ENCODE measurements around the gene SNRPD1. TPM values are rescaled to one million over a fixed set of nuclear protein-coding genes. Genes with fewer than 3 reads are reported as not detected.
"Not testable (repeated sequence)": the region's sequence is repeated elsewhere in the genome, so short reads cannot be mapped to it uniquely, and the experiment has no call there.

SNRPD1 gene
- total RNA-seq, 1 donor from 2014 or later: 7.0 TPM

DNA sequence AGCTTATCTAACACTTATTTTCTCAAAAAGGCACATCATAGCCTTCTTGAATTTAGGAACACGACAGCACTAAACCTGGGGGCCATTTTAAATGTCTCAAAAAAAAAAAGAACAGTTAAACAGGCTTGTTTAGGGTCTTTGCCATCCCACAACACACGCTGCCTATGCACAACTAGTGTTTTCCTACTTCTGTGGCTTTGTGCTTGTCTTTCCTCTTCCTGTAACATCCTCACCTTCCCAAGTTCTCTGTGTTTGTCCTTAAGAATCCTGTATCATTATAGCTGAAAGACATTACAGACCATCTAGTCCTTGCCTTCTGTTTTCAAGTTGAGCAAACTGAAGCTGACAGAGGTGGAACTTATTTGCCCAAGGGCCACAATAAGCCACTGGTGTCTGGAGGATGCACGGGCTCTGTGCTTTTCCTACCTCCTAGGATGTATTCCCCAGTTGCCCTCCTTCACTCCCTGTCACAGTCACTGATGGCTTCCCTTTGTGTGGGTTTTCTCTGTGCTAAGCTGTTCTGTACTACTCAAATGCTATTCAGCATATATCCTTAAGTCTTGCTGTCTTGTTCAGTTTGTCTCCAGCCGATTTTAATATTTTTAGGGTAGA lies 22.6 kb downstream of the SNRPD1 start:
- no peak for ATAC-seq
- DNase-seq (ENCODE audit: low spot score): no peak

DNA sequence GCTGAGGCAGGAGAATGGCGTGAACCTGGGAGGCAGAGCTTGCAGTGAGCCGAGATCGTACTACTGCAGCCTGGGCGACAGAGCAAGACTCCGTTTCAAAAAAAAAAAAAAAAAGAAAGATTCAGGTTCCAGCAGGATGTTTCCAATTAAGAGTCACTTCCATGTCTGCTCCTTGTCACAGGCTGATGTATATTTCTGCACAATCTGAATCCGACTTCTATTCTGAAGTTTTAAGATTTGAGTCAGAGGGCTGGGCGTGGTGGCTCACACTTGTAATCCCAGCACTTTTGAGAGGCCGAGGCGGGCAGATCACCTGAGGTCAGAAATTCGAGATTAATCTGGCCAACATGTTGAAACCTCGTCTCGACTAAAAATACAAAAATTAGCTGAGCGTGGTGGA lies 24.7 kb downstream of the SNRPD1 start:
- ATAC-seq (no peak), DNase-seq (ENCODE audit: low spot score) (no peak)

DNA sequence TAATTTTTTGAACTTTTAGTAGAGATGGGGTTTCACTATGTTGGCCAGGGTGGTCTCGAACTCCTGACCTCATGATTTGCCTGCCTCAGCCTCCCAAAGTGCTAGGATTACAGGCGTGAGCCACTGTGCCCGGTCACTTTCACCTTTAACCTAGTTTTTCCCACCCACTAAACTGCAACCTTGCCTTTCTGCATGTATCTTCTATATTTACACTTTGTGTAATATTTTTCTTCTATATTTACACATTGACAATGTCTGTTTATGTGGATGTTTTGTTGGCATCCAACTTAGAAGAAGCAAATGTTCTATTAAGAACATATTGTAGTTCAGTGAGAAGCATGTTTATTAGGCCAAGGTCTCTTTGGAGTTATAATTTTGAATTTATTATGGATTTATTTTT lies 26.7 kb downstream of the SNRPD1 start:
- no peak for DNase-seq (ENCODE audit: low spot score)
- peak; percentile 59 for ATAC-seq

DNA sequence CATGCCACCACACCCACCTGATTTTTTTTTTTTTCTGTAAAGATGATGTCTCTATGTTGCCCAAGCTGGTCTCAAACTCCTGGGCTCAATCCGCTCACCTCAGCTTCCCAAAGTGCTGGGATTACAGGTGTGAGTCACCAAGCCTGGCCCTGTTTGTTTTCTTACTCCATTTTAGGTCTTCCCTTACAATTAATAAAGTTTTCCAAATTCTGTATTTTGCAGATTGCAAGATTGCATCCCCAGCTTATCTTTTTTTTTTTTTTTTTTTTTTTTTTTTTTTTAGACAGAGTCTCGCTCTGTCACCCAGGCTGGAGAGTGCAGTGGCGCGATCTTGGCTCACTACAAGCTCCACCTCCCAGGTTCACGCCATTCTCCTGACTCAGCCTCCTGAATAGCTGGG lies 28.3 kb downstream of the SNRPD1 start:
- not testable (repeated sequence) for DNase-seq (ENCODE audit: low spot score); ATAC-seq

DNA sequence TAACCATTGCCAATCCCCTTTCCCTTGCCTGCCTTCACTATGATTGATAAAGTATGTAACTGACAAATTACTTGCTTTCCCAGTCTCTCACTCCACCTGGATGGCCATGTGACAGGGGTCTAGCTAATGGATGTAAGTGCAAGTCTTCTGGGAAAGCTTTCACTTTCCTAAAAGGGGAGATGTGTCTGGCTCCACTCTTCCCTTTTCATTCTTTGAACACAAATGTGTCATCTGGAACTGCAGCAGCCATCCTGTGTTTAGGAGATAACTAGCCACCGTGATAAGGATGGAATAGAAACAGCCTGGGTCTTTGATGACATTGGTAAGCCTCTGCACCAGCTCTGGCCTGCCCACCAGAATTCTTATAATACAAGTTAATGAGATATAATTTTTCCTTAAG lies 38.2 kb downstream of the SNRPD1 start:
- ATAC-seq (no peak), DNase-seq (ENCODE audit: low spot score) (no peak)

DNA sequence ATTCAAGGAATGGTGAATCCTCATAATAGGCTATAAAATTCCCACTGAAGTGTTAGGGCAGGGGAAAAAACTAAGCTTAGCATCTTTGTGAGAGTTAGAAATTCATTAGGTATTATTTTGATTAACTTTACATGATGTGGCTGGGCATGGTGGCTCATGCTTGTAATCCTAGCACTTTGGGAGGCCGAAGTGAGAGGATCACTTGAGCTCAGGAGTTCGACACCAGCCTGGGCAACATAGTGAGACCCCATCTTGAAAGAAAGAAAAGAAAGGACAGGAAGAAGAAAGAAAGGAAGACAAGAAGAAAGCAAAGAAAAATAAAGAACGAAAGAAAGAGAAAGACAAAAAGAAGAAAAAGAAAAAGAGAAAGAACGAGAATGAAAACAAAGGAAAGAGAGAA lies 40.0 kb downstream of the SNRPD1 start:
- no peak for DNase-seq (ENCODE audit: low spot score)
- ATAC-seq: no peak

DNA sequence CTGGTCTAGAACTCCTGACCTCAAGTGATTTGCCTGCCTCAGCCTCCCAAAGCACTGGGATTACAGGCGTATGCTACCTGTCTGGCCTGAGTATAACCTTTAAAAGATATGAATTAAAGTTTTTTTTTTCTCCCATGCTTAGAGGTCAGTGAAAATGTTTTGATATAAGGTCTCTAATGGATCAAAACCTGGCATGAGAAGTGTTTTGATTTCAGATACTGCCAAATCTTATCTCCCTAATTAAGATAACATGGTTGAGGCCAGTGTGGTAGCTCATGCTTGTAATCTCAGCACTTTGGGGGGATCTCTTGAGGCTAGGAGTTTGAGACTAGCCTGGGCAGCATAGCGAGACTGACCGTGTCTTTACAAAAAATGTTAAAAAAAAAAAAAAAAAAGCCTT lies 41.2 kb downstream of the SNRPD1 start:
- ATAC-seq: no peak
- no peak for DNase-seq (ENCODE audit: low spot score)

DNA sequence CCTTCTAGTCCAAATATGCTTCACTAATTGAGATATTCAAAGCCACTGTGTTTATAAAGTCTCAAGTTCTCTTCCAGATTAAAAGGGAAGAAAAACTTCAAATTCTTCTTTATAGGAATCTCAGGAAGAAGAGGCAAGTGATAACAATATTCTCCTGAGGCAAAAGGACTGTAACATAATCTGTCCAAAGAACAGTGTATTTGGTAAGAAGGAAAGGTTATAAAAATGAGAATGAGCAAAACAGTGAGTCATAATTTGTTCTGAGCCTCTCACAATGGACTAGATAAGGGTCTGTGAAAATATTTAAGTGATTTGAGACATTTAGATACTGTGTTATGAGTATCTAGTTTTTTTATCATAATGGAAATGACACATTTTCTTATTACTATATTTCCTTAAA lies 44.3 kb downstream of the SNRPD1 start:
- ATAC-seq: no peak
- DNase-seq (ENCODE audit: low spot score): no peak

DNA sequence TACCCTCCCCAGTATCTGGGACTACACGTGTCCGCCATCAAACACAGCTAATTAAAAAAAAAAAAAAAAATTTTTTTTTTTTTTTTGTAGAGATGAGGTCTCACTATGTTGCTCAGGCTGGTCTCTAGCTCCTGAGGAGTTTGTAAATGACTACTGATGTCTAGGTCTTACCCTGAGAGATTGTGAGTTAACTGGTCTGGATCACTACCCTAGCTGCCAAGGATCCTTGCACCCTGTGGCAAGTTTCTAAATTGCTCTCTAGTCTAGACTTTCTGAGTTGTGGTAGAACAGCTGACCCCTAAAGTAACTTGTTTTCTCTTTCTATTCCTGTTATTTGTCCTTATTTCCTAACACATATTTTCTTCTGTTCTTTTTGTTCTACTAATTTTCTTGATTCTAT lies 48.0 kb downstream of the SNRPD1 start:
- ATAC-seq (no peak), DNase-seq (ENCODE audit: low spot score) (no peak)

DNA sequence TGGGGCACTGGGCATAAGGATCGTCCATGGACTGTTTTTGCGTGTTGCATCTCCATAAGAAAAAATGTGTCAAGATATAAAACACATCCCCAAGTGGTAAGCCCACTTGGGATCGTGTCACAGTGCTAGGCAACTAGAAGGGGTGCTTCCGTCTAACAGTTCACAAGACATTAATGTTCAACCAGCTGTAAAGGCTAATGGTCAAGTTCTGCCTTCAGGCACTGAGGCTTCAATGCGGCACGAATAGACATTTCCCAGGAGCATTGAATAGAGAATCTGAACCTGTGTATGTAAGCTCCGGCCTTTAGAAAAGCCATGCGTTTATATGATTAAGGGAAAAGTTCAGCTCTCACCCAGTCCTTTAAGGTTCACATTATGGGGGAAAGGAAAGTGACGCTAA lies 50.5 kb downstream of the SNRPD1 start:
- DNase-seq (ENCODE audit: low spot score) (no peak), ATAC-seq (no peak)

DNA sequence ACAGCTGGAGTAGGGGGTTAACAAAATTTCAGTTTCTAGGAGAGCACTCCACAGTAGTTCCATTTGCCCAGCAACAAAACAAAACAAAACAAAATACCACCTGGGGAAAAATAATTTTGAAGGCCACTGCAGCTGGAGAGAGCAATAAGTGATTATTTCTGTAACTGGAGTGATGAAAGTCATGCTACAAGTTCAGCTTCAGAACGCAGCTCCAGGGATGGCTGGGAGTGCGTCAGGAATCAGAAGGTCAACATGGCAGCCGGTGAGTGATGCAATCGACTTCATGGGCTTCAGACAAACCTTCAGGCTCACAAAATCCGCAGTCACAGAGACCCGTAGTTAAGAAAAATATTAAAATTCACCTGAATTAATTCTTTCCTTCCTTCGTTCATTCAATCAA lies 51.5 kb downstream of the SNRPD1 start:
- no peak for DNase-seq (ENCODE audit: low spot score)
- ATAC-seq: no peak

DNA sequence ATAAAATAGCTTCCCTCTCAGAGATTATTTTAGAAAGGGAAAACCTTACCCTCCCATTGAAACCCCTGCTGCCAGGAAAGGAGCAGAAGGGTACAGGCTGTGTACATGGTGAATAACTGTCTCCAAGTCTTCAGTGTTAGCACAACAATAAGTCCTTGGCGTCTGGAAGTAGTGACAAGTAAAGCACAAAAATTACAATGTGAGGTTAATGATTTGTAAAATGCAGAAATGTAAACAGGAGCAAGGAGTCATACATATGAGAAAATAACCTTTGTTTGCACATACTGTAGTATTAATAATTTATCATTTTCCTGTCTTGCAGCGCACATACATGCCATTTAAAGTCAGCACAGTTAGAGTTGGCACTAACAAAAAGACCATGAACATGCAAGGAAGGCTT lies 52.0 kb downstream of the SNRPD1 start:
- no peak for DNase-seq (ENCODE audit: low spot score)
- ATAC-seq: no peak

DNA sequence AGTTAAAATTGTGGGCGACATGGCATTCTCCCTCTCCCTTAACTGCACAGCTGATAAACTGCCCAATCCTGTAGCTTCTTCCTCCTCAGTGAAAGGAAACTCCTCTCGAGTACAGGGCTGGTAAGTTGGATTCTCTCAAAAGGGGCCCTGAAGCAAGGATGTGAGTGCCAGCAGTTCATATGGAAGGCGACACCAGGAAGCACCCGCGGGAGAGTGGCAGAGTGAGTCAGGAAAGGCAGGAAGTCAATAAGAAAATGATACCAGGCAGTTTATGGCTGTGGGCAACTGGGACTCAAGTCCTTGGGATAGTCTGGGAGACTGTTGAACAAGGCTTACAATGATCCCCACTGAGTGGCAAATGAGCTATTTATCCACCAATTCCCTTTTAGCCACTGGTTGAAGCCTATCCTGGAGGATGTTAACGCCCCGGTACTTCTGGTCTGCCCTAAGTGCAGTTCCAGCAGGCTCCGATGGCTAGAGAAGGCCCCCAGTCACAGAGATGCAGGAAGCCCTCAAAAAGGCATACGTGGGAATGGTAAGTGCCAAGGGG lies 57.7 kb downstream of the SNRPD1 start:
- ATAC-seq (no peak), DNase-seq (ENCODE audit: low spot score) (no peak)

DNA sequence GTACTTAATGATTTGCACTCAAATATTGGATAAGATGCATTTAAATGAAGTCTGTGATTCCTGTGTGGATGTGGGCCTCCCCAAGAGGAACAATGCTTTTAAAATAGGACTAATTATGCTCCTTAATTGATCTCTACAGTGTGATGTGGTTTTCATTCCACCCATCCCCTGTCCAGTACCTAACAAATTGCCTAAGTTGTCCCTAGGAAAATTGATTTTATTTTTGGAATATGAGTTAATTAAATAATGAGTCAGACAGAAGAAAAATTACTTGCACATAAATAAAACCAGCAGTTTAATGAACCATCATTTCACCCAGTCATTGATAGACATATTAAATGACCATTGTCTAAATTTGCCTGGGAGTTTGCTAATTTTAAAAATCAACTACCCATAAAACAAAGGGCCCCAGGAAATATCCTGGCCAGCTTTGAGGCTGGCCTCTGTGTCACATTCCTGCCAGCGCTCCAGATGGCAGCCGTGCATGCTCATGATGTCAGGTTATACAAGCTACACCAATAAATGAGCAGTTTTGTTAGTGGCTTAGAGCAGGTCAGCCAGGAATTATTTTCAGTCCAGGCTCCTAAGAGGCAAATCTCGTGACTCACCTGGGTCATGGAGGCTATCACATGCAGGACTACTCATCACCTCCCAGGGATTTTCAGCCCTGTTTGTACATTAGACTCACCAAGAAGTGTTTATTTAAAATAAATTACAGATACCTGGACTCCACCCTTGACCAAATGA lies 60.6 kb downstream of the SNRPD1 start:
- DNase-seq (ENCODE audit: low spot score) (no peak), ATAC-seq (peak; percentile 55)

DNA sequence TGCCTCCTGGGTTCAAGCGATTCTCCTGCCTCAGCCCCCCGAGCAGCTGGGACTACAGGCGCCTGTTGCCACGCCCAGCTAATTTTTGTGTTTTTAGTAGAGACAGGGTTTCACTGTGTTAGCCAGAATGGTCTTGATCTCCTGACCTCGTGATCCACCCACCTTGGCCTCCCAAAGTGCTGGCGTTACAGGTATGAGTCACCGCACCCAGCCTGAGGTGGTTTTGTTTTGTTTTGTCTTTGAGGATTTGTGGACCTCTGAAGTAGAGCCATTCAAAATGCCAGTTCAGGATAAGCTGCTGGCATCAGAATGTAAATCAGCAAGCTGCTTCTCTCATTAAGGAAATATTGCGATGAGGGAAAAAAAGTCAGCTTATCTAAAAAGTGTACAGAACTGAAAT lies 63.2 kb downstream of the SNRPD1 start:
- not testable (repeated sequence) for ATAC-seq

DNA sequence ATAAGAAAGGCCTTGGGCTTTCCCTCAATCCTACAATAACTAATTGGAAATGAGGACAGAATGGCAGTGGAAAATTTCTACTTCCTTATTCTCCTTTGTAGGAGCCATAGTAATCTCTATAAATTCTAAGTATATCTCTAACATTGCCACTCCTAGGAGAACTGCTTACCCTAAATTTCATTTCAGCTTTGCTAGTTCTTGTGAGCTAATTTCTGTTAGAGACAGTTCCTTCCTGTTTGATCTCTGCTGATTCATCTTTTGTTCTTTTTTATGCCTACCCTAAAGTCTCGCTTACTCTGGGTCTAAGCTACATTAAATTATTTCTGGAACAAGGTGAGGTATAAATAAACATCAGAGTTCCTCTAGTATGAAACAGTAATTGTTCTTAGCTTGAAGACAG lies 66.7 kb downstream of the SNRPD1 start:
- DNase-seq (ENCODE audit: low spot score) (no peak), ATAC-seq (no peak)

More for the DNA sequence above, 63.2 kb downstream of the SNRPD1 start:
- not testable (repeated sequence) for DNase-seq (ENCODE audit: low spot score)

DNA sequence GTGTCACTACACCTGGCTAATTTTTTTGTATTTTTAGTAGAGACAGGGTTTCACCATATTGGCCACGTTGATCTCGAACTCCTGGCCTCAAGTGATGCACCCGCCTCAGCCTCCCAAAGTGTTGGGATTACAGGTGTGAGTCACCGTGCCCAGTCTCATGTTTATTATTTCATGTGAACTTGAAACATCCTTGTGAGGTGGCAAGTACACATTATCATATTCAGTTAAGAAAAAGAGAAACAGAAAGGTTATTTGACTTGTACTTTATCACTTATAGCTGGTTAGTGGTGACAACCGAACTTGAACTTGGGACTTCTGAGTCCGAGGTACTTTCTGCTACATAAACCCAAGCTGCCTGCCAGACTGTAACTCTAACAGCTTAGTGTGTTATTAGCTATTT lies 68.0 kb downstream of the SNRPD1 start:
- DNase-seq (ENCODE audit: low spot score) (no peak), ATAC-seq (no peak)

DNA sequence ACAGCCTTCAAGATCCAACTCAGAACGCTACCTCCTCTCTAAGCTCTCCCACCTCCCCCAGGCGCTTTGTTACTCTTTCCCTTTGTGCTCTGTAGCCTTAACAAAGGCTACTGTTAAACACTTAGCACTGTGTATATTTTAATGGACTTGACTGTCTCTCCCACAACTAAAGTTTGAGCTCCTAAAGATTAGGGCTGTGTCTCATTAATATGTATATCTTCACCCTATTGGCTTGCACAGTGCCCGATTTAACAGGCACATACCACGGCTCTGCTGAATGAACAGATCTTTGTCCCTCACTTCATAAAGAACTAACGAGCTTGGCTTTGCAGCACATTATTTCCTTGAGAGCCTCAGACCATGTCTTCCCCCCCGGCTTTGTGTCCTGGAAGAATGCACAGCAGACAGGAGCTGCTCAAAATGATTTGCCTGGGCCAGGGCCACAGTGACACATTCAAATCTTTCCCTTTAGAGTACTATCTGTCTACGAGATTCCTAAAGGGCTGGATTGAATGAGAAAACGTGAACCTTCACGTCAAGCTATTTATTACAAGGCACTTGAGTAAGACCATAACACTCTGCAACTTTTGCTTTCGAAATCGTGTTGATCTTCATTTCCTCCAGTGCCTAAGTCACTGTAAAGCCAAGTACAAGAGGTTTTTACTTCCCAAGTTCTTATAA lies 70.4 kb downstream of the SNRPD1 start:
- ATAC-seq: peak; percentile 86
- DNase-seq (ENCODE audit: low spot score): no peak
